NCI-H1092 (cell line): ENCODE data around the gene CLSTN3.

ENCODE experiments used
- DNase-seq: peaks from one replicate; lab custom pipeline; 2025; lab: John Stamatoyannopoulos, UW

CLSTN3 gene

GRCh38 chr12:7188562-7189397, 58.6 kb downstream of the CLSTN3 start:
- no peak for DNase-seq

- DNase-seq: peak; percentile 92
Measured at GRCh38 chr12:7189398-7190267, 59.5 kb downstream of the CLSTN3 start, which contains the start of gene PEX5. TSS of gene PEX5 (plus strand) at chr12:7189686. CDS start at chr12:7190378, 692 bp downstream.

GRCh38 chr12:7190268-7191055, 60.3 kb downstream of the CLSTN3 start:
- DNase-seq: peak; percentile 27

GRCh38 chr12:7193674-7194073, 63.5 kb downstream of the CLSTN3 start:
- DNase-seq: no peak

GRCh38 chr12:7197841-7198240, 67.7 kb downstream of the CLSTN3 start:
- DNase-seq: no peak

- no peak for DNase-seq
Measured at GRCh38 chr12:7203109-7203508, 72.9 kb downstream of the CLSTN3 start.

GRCh38 chr12:7205091-7205490, 74.9 kb downstream of the CLSTN3 start:
- DNase-seq: no peak

- DNase-seq: no peak
Measured at GRCh38 chr12:7206691-7207090, 76.5 kb downstream of the CLSTN3 start.

- DNase-seq: no peak
Measured at GRCh38 chr12:7207866-7208625, 77.9 kb downstream of the CLSTN3 start.
